GM19238 (cell line): ENCODE measurements around the gene DXO.

ENCODE experiments used
- DNase-seq: peaks from one replicate; pipeline ENCODE4 v3.0.0; 2011; ENCODE audit warnings: low spot score; ENCODE audit not compliant: insufficient read length

Gene DXO

DNA sequence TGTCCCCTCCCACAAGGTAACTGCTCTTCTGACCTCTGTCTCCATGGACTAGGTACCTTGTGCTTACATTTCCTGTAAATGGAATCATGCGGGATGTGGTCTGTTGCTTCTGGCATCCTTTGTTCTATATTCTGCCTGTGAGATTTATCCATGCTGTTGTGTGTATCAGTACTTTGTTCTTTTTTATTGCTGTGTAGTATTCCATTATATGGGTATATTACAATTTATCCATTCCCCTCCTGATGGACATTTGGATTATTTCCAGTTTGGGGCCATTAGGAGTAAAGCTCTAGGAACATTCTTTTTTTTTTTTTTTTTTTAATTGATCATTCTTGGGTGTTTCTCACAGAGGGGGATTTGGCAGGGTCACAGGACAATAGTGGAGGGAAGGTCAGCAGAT lies 41.0 kb downstream of the DXO start:
- no peak for DNase-seq

GRCh38 chr6:31928672-31928939 lies 43.3 kb downstream of the DXO start:
- no peak for DNase-seq

GRCh38 chr6:31927863-31928671 lies 43.9 kb downstream of the DXO start:
- DNase-seq = no peak

- DNase-seq = no peak
Observed at GRCh38 chr6:31927242-31927862, 44.6 kb downstream of the DXO start, which contains the start of gene C2. C2 (plus strand) TSS chr6:31927717; CDS start chr6:31927753, 36 bp downstream.

GRCh38 chr6:31922942-31923341 lies 49.0 kb downstream of the DXO start:
- no peak for DNase-seq

DNA sequence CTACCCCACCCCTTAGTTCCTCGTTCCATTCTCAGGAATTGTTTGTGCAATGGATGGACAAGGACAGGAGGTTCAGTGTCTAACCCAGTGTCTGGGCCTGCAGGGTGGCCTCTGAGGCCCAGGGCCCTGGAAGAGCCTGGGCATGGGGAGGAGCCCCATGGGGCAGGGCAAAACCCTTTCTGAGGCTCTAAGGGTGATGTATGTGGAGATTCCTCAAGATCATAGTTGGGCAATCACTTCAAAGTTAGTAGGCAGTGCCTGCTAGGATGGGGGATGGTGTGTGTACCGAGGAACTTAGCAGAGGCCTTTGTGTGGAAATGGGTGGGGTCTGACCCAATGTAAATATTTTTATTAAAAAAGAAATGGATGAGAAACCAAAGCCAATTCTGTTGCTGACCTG lies 51.1 kb downstream of the DXO start:
- DNase-seq = no peak
